Smooth muscle cell of the coronary artery (primary cell): ENCODE results near the gene CCL17. TPM values are rescaled to one million over a fixed set of nuclear protein-coding genes. Genes with fewer than 3 reads are reported as not detected.

ENCODE experiments used
- total RNA-seq: library from RNA; depleted of rRNA; stranded (reverse); fragments of >200 nt; gene quantifications from 2 replicates; pipeline ENCODE4 v1.2.3, GENCODE V29; 2014; ENCODE audit warnings: low replicate concordance

Gene CCL17
- not detected in 2 replicates for total RNA-seq

GRCh38 chr16:57403965-57404817, at the start of gene CCL17:
Gene CCL17 (plus strand): TSS chr16:57404767. CDS start chr16:57413933, 9,166 bp downstream.

GRCh38 chr16:57358527-57359095, 46.0 kb upstream of the CCL17 start, which contains the start of gene CCL22:
Gene CCL22 (plus strand): TSS chr16:57358783. CDS start chr16:57358817, 34 bp downstream.

GRCh38 chr16:57372372-57373116, 32.0 kb upstream of the CCL17 start, which contains the start of gene CX3CL1:
Gene CX3CL1 (plus strand): TSS chr16:57372490. CDS start chr16:57372569, 79 bp downstream.

GRCh38 chr16:57447186-57447962, 42.8 kb downstream of the CCL17 start, which contains the start of the genes CIAPIN1 and COQ9:
Gene CIAPIN1 (minus strand): TSS chr16:57447385. CDS start chr16:57440928, 6,457 bp downstream.
Gene COQ9 (plus strand): TSS chr16:57447479. CDS start chr16:57447506, 27 bp downstream.

GRCh38 chr16:57462209-57462977, 57.8 kb downstream of the CCL17 start, which contains the start of gene POLR2C:
Gene POLR2C (plus strand): TSS chr16:57462679. CDS start chr16:57462725, 46 bp downstream.

Other genes starting within 250 kb of the CCL17 start
- gene PSME3IP1, start 218.7 kb upstream of the CCL17 start, total RNA-seq = 32.4 and 65.8 TPM in 2 replicates
- gene RSPRY1, start 218.4 kb upstream of the CCL17 start, total RNA-seq = 52.1 and 58.3 TPM in 2 replicates
- gene ARL2BP, start 159.5 kb upstream of the CCL17 start, total RNA-seq = 40.2 and 63.3 TPM in 2 replicates
- 0.53 TPM in 1 of 2 replicates, not detected in the other for gene PLLP, start 120.1 kb upstream of the CCL17 start, total RNA-seq
- not detected in 2 replicates for gene CCL22, start 46.0 kb upstream of the CCL17 start, total RNA-seq
- gene CX3CL1, start 32.3 kb upstream of the CCL17 start, total RNA-seq = 0.23 and 0.83 TPM in 2 replicates
- gene CIAPIN1, start 42.6 kb downstream of the CCL17 start, total RNA-seq = 18.6 and 46.3 TPM in 2 replicates
- 43.0 and 52.5 TPM in 2 replicates for gene COQ9, start 42.7 kb downstream of the CCL17 start, total RNA-seq
- gene POLR2C, start 57.9 kb downstream of the CCL17 start, total RNA-seq = 93.4 and 111 TPM in 2 replicates
- gene DOK4, start 81.7 kb downstream of the CCL17 start, total RNA-seq = 28.0 and 44.4 TPM in 2 replicates
- gene CCDC102A, start 131.8 kb downstream of the CCL17 start, total RNA-seq = 12.4 and 19.5 TPM in 2 replicates
- not detected in 2 replicates for gene ADGRG5, start 137.9 kb downstream of the CCL17 start, total RNA-seq
- gene ADGRG1, start 223.9 kb downstream of the CCL17 start, total RNA-seq = 0.12 and 0.53 TPM in 2 replicates